ENCODE measurements around the gene DYNC1I1. TPM values are rescaled to one million over a fixed set of nuclear protein-coding genes. Genes with fewer than 3 reads are reported as not detected.

The DYNC1I1 gene
- total RNA-seq, 2 experiments from 2014 or later, result 0.08 TPM; not detected in 1

- Histone ChIP-seq H3K4me3 (ENCODE audit: low read length) (no peak overlapping the region), H3K27me3 (ENCODE audit: control insufficient read depth in 1 of 2, insufficient read depth in 2 of 2, low read length in 2 of 2) (no peaks in the 10 kb centered on the region), H3K4me1 (ENCODE audit: insufficient read depth, low read length) (no peaks in the 10 kb centered on the region), H3K36me3 (ENCODE audit: insufficient read depth, low read length) (no peaks in the 10 kb centered on the region), H3K27ac (ENCODE audit: low read depth in 1 of 2, low read length in 2 of 2) (no peak overlapping the region), H3K9me3 (ENCODE audit: control insufficient read depth in 1 of 2, insufficient read depth in 1 of 2, low read length in 2 of 2) (peaks cover 0 to 6% of the 10 kb centered on the region in 2 experiments)
- ATAC-seq (ENCODE audit: poor library complexity) (no peak), DNase-seq (no peak)
- no peak for TF ChIP-seq CTCF (IDR thresholded peaks at IDR 0.05)
- H3K9me3 Mint-ChIP-seq, result no peaks in the 10 kb centered on the region
- H3K27me3 Mint-ChIP-seq, result peaks cover 17% of the 10 kb centered on the region
- no peak overlapping the region for H3K4me3 Mint-ChIP-seq
- no peaks in the 10 kb centered on the region for H3K4me1 Mint-ChIP-seq (ENCODE audit: low read depth)
- no peaks in the 10 kb centered on the region for H3K36me3 Mint-ChIP-seq (ENCODE audit: low read depth)
- intact Hi-C loops (cut with DNase I, micrococcal nuclease), result no loop called here
- no peak overlapping the region for H3K27ac Mint-ChIP-seq
- ChIA-PET POLR2A (no interaction called here), CTCF (interaction anchor here (1.6 kb wide), 1 partner anchor 18 kb away, joined by 5 read pairs; no protein-coding TSS in a partner anchor)
Observed at GRCh38 chr7:96114190-96114589, 341.8 kb downstream of the DYNC1I1 start.

GRCh38 chr7:96116173-96116572 lies 343.8 kb downstream of the DYNC1I1 start:
- H3K4me3 Mint-ChIP-seq, result no peak overlapping the region
- POLR2A ChIA-PET, result no interaction called here

GRCh38 chr7:96118449-96119001 lies 346.2 kb downstream of the DYNC1I1 start:
- intact Hi-C loops (cut with DNase I, micrococcal nuclease), result no loop called here
- ATAC-seq (ENCODE audit: poor library complexity) (no peak), DNase-seq (no peak)

More at GRCh38 chr7:96116173-96116572, 343.8 kb downstream of the DYNC1I1 start:
- no peak for TF ChIP-seq CTCF (IDR thresholded peaks at IDR 0.05)
- Histone ChIP-seq H3K4me3 (ENCODE audit: low read length) (no peak overlapping the region), H3K4me1 (ENCODE audit: insufficient read depth, low read length) (no peaks in the 10 kb centered on the region), H3K27me3 (ENCODE audit: control insufficient read depth in 1 of 2, insufficient read depth in 2 of 2, low read length in 2 of 2) (no peaks in the 10 kb centered on the region), H3K36me3 (ENCODE audit: insufficient read depth, low read length) (peaks cover 5% of the 10 kb centered on the region), H3K9me3 (ENCODE audit: control insufficient read depth in 1 of 2, insufficient read depth in 1 of 2, low read length in 2 of 2) (peaks cover 0 to 6% of the 10 kb centered on the region in 2 experiments), H3K27ac (ENCODE audit: low read depth in 1 of 2, low read length in 2 of 2) (no peak overlapping the region)
- Mint-ChIP-seq H3K9me3 (no peaks in the 10 kb centered on the region), H3K4me1 (ENCODE audit: low read depth) (no peaks in the 10 kb centered on the region), H3K27me3 (peaks cover 8% of the 10 kb centered on the region), H3K27ac (no peak overlapping the region), H3K36me3 (ENCODE audit: low read depth) (peaks cover 12% of the 10 kb centered on the region)
- CTCF ChIA-PET, result no interaction called here
- intact Hi-C loops (cut with DNase I, micrococcal nuclease), result no loop called here
- DNase-seq (no peak), ATAC-seq (ENCODE audit: poor library complexity) (no peak)

More at GRCh38 chr7:96118449-96119001, 346.2 kb downstream of the DYNC1I1 start:
- Histone ChIP-seq H3K27me3 (ENCODE audit: control insufficient read depth in 1 of 2, insufficient read depth in 2 of 2, low read length in 2 of 2) (no peaks in the 10 kb centered on the region), H3K4me3 (ENCODE audit: low read length) (no peak overlapping the region), H3K27ac (ENCODE audit: low read depth in 1 of 2, low read length in 2 of 2) (no peak overlapping the region), H3K9me3 (ENCODE audit: control insufficient read depth in 1 of 2, insufficient read depth in 1 of 2, low read length in 2 of 2) (peaks cover 0 to 2% of the 10 kb centered on the region in 2 experiments), H3K4me1 (ENCODE audit: insufficient read depth, low read length) (no peaks in the 10 kb centered on the region), H3K36me3 (ENCODE audit: insufficient read depth, low read length) (peaks cover 9% of the 10 kb centered on the region)
- TF ChIP-seq CTCF (IDR thresholded peaks at IDR 0.05), result no peak
- Mint-ChIP-seq H3K9me3 (no peaks in the 10 kb centered on the region), H3K36me3 (ENCODE audit: low read depth) (peaks cover 32% of the 10 kb centered on the region), H3K4me3 (no peak overlapping the region), H3K27ac (no peak overlapping the region), H3K4me1 (ENCODE audit: low read depth) (no peaks in the 10 kb centered on the region), H3K27me3 (no peaks in the 10 kb centered on the region)
- ChIA-PET CTCF (no interaction called here), POLR2A (no interaction called here)
